A549 (cell line): ENCODE measurements around the gene RPS8.

ENCODE experiments used
- CHD2 ChIP-seq: fragments of 150-350 bp; IDR thresholded peaks from 2 replicates; pipeline ENCODE4 v1.6.1; 2014; ENCODE audit warnings: low read length; ENCODE audit not compliant: partially characterized antibody
- CTCF ChIP-seq: fragments of >200 bp; sonication (Bioruptor Twin); formaldehyde crosslinking; IDR thresholded peaks from 3 replicates; pipeline ENCODE4 v1.5.1; 2016
- EP300 ChIP-seq, 2 experiments: fragments of >200 bp; sonication (Bioruptor Twin); formaldehyde crosslinking; IDR thresholded peaks; 2 replicates in 1 of 2; 3 replicates in 1 of 2; pipeline ENCODE4 v1.6.1; 2016 to 2017
- HOXA7 ChIP-seq: fragments of 250-450 bp; sonication (Bioruptor Pico); IDR thresholded peaks from 2 replicates; pipeline ENCODE4 v1.5.0; 2020; ENCODE audit warnings: mild to moderate bottlenecking, moderate library complexity
- KDM1A ChIP-seq: fragments of 200-600 bp; sonication (generic); IDR thresholded peaks from 2 replicates; pipeline ENCODE4 v1.6.1; 2016; ENCODE audit warnings: low read depth, mild to moderate bottlenecking
- NFE2L2 ChIP-seq: fragments of 150-350 bp; conservative IDR thresholded peaks from 2 replicates; pipeline ENCODE4 v1.6.1; 2014; ENCODE audit warnings: low read length
- NR3C1 ChIP-seq: fragments of >200 bp; sonication (Bioruptor Twin); formaldehyde crosslinking; IDR thresholded peaks from 3 replicates; pipeline ENCODE4 v1.6.1; 2017
- PBX3 ChIP-seq: IDR thresholded peaks from 2 replicates; pipeline ENCODE4 v1.6.1; 2012
- POLR2A ChIP-seq: IDR thresholded peaks from 2 replicates; pipeline ENCODE4 v1.6.1; 2012; ENCODE audit warnings: mild to moderate bottlenecking, low read length
- RNF2 ChIP-seq: fragments of 200-600 bp; sonication (generic); IDR thresholded peaks from 2 replicates; pipeline ENCODE4 v1.6.1; 2016; ENCODE audit warnings: low read depth, mild to moderate bottlenecking, antibody characterized with exemption, moderate library complexity, borderline replicate concordance

- TF ChIP-seq CTCF (no peak), KDM1A (no peak), CHD2 (no peak), PBX3 (no peak), NFE2L2 (no peak), EP300 (IDR thresholded peaks at IDR 0.05) (no peak), HOXA7 (CRISPR knock-in tag) (no peak), POLR2A (no peak), NR3C1 (no peak), RNF2 (no peak)
Measured at GRCh38 chr1:44817307-44817706, 42.0 kb downstream of the RPS8 start.
